HG03378 (cell line): ENCODE results near the gene CDCP1.

Experiments
- ATAC-seq: cut with Tn5 transposase; IDR thresholded peaks from one replicate; pipeline ENCODE4 v1.9.1; 2021; ENCODE audit warnings: mild to moderate bottlenecking, moderate library complexity; ENCODE audit not compliant: unreplicated experiment

Gene CDCP1, protein sequence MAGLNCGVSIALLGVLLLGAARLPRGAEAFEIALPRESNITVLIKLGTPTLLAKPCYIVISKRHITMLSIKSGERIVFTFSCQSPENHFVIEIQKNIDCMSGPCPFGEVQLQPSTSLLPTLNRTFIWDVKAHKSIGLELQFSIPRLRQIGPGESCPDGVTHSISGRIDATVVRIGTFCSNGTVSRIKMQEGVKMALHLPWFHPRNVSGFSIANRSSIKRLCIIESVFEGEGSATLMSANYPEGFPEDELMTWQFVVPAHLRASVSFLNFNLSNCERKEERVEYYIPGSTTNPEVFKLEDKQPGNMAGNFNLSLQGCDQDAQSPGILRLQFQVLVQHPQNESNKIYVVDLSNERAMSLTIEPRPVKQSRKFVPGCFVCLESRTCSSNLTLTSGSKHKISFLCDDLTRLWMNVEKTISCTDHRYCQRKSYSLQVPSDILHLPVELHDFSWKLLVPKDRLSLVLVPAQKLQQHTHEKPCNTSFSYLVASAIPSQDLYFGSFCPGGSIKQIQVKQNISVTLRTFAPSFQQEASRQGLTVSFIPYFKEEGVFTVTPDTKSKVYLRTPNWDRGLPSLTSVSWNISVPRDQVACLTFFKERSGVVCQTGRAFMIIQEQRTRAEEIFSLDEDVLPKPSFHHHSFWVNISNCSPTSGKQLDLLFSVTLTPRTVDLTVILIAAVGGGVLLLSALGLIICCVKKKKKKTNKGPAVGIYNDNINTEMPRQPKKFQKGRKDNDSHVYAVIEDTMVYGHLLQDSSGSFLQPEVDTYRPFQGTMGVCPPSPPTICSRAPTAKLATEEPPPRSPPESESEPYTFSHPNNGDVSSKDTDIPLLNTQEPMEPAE

DNA sequence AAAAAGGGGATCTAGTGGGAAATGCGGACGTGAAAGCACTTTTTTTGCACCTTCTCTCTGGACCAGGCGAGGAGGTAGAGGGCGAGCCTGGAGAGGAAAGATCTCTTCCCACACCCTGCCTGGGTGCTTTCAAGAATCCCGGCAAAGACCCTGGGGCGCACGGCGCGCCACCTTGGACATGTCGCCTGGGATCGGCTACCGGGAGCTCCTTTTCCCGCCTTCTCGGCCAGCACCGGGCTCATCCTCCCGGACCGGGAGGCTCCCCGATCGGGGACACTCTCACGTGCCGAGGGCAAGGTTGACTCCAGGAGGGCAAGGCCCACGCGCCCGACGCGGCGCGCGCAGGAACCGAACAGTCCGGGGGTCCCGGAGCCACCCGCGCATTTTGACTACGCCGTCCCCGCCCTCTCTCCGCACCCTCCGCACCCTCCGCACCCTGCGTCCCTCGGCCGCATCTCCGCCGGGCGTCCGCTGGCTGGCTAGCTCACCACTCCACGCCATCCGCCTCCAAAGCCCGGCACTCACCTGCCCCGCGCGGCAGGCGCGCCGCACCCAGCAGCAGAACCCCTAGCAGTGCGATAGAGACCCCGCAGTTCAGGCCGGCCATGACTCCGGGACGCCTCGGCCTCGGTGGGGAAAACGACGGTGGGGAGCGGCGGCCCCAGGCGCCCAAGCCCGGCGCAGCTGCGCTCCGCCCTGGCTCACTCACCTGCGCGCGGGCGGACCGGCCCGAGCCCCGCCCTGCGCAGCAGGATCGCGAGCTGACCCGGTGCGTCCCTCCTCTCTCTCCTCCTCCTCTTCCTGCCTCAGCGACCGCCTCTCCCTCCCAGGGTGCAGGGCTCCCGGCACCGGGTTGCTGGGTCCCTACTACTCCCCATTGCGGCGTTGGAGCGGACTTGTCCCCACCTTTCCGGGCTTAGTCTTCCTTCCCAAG, at the start of gene CDCP1:
CDCP1 (minus strand) TSS at position 698 of the 934 bp plus-strand sequence; CDS start at position 607, 91 bp downstream.
- no peak for ATAC-seq

DNA sequence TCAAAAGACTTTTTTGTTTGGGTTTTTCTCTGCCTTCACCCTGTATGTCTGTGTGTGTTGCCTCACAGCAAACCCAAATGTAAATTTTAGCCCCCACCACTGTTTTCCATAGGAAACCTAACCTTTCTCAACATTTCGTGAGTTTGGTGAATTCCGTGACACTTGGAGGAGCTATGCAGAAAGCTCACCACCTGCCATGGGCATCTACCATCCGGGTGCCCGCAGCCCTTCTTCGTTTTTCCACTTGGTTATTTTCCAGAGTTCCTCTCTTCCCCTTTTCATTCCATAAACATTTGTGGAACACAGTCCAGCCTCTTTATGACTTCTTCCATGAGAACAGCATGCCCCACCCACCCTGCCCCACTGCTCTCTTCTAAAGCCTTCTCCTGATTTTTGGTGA, 48.6 kb upstream of the CDCP1 start:
- no peak for ATAC-seq

DNA sequence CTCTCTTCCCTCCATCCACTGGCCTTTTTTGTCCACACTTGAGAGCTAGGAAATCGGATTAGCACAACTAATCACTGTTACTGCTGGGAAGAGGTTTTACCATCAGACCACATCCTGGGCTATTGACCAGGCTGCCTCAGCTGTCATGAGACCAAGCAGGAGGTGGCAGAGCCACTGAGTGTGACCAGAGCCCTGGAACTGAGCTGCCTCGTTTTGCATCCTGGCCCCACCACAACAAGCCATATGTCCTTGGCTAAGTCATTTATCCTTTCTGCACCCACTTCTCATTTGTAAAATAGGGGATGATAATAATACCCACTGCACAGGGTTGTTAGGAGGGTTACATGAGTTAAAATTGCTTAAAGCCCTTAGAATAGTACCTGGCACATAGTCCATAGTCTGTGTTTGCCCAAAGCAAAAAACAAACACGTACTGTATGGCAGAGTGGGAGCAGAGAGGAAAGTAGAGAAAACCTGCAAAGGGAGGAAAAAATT, 45.8 kb upstream of the CDCP1 start:
- ATAC-seq: no peak

DNA sequence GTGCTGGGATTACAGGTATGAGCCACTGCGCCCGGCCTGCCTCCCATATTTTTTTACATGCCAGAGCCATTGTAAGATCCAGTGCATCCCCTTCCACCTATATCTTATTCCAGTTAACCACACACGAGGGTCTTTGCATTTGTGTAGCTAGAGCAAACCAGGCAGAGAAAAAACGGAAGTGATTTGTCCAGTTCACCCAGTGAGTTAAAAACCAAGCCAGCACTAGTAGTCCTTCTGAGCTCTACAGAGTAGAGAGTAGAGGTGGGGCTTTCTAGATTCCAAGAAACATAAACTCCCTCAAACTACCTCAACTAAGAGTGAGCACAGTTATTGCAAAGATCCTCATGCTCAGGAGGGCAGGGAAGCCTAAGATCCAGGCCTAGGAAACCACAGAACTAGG, 45.2 kb upstream of the CDCP1 start:
- no peak for ATAC-seq

DNA sequence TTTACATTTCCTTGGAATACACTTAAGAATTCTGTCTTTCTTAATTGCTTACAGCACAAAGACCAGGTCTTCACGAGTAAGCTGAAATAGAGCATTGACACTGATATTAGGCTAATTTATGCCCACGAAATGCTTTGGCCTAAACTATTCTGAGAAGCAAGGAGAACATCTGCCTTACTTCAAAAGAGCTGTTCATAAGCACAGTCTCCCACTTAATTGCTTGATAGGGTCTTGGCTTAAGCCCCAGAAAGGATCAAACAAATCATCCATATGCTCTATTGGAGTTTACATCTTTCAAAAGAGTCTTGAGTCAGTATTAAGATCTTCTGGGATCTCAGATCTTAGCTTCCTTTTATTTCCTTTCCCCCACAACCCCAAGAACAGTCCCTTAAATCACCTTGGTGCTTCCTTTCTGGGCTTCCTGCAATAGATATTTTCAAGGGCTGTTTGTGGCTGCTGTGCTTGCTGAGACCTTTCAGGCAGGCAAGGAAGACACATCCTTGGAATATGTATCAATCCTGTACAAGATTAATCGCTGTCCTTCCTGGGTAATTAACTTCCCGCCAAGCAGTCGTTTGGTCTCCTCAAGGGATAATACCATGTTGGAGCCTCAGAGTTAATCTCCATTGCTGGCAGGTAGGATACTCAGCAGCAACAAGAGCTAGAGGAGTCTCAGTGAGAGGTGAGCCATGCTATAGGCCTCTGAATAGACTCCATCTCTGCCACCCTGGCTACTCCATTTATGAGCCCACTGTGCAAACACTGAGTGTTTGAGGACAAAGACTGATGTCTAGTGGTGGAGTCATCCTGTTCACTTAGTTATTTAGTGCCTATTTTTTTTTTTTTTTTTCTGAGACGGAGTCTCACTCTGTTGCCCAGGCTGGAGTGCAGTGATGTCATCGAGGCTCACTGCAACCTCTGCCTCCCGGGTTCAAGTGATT, 42.8 kb upstream of the CDCP1 start:
- ATAC-seq: no peak

DNA sequence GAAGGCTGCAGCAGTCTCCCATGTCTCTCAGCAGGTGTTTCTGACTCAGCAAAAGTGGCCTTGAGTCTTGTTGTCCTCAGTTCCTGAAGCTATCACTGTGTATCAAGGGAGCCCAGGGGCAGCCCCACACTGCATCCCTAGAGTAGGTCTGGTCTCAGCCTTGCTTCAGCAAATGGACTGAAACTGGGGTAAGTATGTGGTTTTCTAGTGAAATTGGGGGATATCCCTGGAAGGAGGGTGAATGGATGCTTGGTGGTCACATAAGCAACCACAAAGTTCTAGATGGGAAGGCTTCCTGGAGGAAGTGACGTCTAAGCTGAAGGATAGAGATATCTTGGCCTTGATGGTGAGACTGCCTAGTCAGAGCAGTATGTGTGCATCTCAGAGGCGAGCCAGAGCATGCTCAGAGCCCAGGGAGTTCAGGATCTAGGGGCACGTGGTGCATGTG, 41.5 kb upstream of the CDCP1 start:
- ATAC-seq: no peak

DNA sequence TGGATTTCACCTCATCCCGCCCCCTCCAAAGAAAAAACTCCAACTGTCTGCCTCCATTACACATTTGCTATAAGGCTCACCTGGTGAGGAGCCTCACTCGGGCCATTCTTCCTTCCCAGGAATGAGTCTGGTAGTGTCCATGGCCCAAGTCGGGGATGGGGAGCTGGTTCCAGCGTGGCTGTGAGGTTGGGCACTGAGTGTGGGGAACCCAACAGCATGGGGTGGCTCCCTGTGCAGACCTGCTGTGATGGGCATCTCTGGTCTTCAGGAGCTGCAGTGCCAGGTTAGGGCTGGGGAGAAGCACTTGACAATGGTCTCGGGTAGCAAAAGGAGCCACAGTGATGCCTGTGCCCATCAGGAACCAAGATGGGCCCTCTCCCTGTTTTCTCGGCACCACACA, 40.7 kb upstream of the CDCP1 start:
- ATAC-seq: no peak

DNA sequence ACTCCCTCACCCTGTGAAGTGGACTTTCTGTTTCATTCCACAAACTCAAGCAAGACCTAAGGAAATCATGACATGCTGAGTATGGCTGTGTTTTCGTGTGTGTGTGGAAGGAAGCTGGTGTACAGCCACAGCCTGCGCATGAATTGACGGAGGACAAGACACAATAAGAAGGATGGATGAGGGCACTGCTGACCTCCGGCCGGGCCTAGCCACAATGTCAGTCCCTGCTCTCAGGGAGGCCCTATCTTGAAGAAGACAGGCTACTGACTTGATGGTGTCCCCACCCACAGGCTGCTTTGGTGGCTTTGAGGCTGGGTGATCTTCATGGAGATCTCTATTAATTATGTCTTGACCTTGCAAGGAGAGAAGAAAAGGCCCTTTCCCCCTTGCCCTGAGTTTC, 39.3 kb upstream of the CDCP1 start:
- no peak for ATAC-seq

DNA sequence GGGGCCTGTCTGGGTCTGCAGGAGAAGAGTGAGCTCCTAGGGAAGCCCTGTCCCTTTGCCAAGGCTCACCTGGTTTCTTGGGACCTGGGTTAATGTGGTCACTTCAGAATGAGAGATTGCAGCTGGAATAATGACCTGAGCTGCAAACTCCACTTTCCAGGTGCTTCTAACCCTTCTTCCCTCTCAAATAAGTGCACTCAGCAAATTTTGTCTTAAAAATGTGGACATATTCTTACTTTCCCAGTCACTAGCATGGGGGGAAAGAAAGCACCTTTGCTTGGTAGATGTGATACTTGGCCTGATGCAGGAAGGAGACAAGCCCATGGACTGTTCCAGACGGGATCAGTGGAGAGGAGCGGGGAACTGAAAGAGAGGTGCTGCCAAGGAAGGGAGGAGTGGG, 38.9 kb upstream of the CDCP1 start:
- no peak for ATAC-seq

DNA sequence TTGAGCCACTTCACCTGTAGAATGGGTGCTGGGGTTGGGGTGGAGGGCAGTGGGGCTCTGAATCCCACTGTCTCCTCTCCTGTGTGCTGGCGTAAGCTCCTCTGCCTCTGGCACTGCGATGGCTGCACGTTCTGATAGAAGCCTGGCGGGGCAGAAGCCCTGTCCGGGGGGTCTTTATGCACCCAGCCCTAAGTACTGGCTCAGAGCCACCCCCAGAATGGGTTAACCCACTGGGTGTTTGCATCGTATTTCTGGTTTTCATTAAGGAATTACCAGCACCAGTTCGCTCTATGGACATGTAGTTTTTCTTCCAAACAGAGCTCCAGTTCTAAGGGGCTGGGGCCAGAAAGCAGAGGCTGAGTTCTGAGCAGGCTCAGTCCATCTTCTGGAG, 37.7 kb upstream of the CDCP1 start:
- no peak for ATAC-seq

DNA sequence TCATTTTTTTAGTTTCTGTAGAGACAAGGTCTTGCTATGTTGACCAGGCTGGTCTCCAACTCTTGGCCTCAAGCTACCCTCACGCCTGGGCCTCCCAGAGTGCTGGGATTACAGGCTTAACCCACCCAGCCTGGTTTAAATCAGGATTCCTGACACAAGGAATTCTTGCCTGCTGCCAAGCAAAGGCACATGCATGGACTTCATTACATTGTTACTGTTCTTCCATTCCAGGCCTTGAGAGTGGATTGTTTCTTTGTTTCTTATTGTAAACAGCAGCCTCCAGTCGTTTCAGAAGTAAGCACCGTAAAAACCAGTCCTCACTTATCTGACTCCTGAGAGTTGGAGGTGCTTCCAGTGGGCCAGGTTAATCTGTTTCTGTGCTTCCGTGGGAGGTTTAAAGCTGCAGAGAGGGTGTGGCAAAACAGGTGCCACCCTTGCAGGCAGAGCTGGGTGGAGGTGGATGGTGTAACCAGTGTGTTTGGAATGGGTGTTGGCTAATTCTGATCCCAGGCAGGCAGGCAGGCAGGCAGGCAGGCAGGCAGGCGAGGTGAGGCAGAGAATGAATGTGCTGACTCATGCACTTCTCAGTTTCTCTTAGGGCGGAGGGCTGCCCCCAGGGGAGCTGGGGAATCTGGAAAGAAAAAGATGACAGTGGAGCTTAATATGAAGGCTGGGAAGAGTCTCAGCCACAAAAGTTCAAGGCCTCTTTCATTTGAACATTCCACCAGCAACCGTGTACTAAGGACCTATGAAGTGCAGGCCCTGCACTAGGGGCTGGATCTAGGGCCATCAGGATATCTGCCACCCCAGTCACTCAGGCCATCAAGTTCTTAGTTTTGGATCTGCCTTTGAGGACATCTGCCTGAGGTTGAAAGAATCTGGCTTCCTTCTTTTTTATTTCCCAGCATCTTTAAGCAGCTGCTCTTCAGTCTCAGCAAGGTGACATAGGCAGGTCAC, 37.0 kb upstream of the CDCP1 start:
- no peak for ATAC-seq

DNA sequence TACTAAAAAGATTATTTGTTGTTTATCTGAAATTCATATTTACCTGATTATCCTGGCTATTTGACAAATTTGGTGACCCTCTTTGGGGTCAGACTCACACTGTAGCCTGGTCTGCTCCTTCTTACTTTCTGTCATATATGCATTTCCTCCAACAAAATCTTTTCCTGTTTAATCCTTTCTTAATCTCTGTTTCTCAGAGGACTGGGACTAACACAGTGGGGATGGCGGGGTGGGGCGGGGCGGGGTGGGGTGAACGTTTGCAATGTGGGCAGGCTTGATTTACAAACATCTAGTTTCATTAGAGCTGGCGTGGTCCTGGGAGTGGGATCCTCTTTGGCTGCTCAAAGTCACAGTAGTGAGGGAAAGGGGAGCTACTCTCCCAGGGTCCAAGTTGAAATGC, 35.3 kb upstream of the CDCP1 start:
- no peak for ATAC-seq

DNA sequence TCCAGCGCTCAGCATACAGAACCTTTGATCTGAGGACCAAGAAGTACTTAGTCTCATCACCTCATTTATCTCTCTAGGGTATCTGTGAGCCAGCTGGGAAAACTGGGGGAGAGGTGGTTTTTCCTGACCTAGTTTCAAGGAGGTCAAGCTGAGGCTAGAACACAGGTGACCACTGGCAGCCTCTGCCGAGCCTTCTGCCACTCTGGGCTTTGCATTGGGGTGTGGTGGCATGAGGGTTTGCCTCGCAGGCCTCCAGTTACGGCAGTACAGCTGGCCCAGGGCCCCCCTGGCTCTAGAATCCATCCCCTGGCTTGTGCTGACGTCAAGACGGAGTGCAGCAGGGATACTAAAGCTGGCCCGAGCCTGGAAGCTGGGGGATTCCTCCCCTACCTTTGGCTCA, 34.7 kb upstream of the CDCP1 start:
- ATAC-seq: no peak

DNA sequence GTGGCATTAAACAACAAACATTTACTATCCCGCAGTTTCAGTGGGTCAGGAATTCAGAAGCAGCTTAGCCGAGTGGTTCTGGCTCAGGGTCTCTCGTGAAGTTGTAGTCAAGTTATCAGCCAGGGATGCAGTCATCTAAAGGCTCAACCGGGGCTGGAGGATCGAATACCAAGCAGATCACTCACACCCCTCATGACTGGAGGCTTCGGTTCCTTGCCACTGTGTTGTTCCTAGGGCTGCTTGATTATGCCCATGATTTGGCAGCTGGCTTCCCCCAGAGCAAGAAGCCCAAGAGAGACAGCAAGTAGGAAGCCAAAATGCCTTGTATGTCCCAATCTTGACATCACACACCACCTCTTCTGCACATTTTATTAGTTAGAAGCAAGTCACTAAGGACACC, 33.9 kb upstream of the CDCP1 start:
- no peak for ATAC-seq

DNA sequence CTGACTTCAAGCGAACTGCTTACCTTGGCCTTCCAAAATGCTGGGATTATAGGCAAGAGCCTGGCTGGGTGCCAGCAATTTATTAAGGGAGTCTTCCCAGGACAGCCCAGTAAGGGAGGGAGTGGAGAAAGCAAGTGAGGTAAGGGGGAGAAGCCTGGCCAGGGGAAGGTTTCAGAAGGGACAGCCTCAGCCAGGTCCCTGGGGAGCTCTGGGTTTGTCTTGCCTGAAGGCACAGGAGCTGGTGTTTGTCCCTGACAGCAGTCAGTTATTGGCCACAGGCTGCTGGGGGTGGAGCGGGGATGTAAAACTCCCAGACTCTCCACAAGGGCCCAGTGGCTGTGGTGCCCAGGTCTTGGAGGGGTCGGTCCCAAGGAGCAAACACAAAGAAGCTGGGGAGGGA, 33.0 kb upstream of the CDCP1 start:
- ATAC-seq: no peak

DNA sequence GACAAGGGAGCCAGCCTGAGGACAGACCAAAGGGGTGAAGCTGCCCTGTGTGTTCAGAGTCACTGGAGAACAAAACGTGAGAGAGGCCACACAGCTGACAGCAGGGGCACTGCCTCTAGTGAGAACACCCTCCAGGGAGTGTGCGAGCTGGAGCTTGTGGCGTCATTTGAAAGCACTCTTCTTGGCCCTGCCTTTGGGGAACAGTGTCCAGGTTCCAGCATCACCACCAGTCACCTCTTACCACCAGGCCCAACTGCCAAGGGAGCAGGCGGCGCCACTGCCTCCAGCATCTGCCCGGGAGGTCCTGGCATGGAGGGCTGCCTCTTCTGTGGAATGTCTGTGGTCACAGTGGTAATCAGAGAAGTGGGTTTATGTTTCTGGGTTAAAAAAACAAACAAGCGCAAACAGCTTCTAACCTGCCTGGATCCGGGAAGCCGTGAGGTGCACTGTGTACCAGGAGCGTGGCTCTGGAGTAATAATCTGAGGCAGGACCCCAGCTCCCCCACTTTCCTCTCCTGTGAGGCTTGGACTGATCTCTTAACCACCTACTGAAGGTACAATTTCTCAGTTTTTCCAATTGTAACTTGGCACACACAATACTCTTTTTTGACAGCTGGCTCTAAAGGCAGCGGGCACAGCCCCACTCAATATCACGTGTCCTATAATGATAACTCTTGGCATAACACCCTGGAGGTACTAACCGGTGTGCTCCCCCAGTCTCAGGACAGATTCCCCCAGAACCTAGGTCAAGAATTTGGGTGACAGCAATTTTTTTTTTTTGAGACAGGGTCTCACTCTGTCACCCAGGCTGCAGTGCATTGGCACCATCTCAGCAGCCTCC, 32.2 kb upstream of the CDCP1 start:
- no peak for ATAC-seq

DNA sequence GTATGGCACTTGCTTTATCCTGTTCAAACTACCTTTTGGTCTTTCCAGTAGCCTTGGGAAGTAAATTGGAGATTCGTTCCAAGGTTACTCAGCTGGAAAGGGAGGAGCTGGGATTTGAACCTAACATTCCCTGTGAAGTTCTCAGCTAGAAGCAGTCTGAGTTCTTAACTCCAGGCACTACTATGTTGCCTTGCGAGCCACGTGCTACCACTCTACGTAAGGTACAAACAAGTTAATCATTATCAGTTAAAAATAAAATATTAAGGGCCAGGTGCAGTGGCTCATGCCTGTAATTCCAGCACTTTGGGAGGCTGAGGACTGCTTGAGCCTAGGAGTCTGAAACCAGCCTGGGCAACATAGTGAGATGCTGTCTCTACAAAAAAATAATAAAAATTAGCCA, 30.7 kb upstream of the CDCP1 start:
- ATAC-seq: no peak

DNA sequence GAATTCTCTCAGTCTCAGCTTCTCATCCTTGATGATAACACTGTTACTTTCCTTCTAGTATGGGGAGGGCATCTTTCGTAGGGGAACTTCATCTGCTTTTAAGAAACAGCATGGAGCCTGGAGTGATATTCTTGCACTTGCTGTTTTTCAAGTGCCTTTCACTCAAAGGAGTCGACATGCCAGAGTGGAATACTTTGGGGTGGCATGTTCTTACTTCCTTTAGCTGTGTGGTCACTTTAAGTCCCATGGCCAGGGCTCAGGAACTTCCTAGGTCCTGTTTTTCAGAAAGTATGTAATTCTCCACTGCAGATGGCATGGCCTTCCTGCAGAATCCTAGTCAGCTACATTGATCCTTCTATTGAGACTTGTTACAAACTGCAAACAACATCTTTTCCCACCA, 28.1 kb upstream of the CDCP1 start:
- no peak for ATAC-seq
